DOHH2 (cell line): ENCODE data around the gene ATAD3C.

Experiments
- H3F3A ChIP-seq: fragments of 200-600 bp; sonication (generic), shearing (Covaris generic); 2 replicates; pipeline ENCODE4 v1.6.0; 2016; ENCODE audit warnings: antibody characterized with exemption, mild to moderate bottlenecking; ENCODE audit not compliant: control insufficient read depth, insufficient read depth
- H3K27ac ChIP-seq: fragments of 200-600 bp; sonication (generic); 2 replicates; pipeline ENCODE4 v1.5.1; 2014; ENCODE audit warnings: low read depth, mild to moderate bottlenecking, low read length, moderate library complexity
- H3K27me3 ChIP-seq: fragments of 200-600 bp; sonication (generic); 2 replicates; pipeline ENCODE4 v1.6.1; 2014; ENCODE audit warnings: mild to moderate bottlenecking, low read length, mixed read lengths; ENCODE audit not compliant: control insufficient read depth
- H3K36me3 ChIP-seq: fragments of 200-600 bp; sonication (generic); 2 replicates; pipeline ENCODE4 v1.6.1; 2014; ENCODE audit warnings: mild to moderate bottlenecking, low read length, moderate library complexity, mixed read lengths; ENCODE audit not compliant: control insufficient read depth
- H3K4me1 ChIP-seq: fragments of 200-600 bp; sonication (generic); 2 replicates; pipeline ENCODE4 v1.6.1; 2014; ENCODE audit warnings: mild to moderate bottlenecking, low read length, mixed read lengths; ENCODE audit not compliant: control insufficient read depth
- H3K4me2 ChIP-seq: fragments of 200-600 bp; sonication (generic); 2 replicates; pipeline ENCODE4 v1.6.0; 2014; ENCODE audit warnings: mild to moderate bottlenecking, low read length, moderate library complexity
- H3K4me3 ChIP-seq: fragments of 200-600 bp; sonication (generic); 2 replicates; pipeline ENCODE4 v1.5.1; 2014; ENCODE audit warnings: mild to moderate bottlenecking, low read length, mixed read lengths
- H3K79me2 ChIP-seq: fragments of 200-600 bp; sonication (generic); 2 replicates; pipeline ENCODE4 v1.6.1; 2014; ENCODE audit warnings: mild to moderate bottlenecking, low read length, mixed read lengths; ENCODE audit not compliant: control insufficient read depth
- H3K9me2 ChIP-seq: fragments of 200-600 bp; sonication (generic); replicated peaks from 2 replicates; pipeline ENCODE4 v1.6.1; 2014; ENCODE audit warnings: mild to moderate bottlenecking, low read length, mixed read lengths; ENCODE audit not compliant: control insufficient read depth
- H3K9me3 ChIP-seq: fragments of 200-600 bp; sonication (generic); 2 replicates; pipeline ENCODE4 v1.6.1; 2014; ENCODE audit warnings: antibody characterized with exemption, low read length, mixed read lengths; ENCODE audit not compliant: control insufficient read depth, insufficient read depth
- H4K20me1 ChIP-seq: fragments of 200-600 bp; sonication (generic); 2 replicates; pipeline ENCODE4 v1.6.0; 2014; ENCODE audit warnings: low read depth, mild to moderate bottlenecking, antibody characterized with exemption, low read length, moderate library complexity; ENCODE audit not compliant: control insufficient read depth, insufficient read depth
- EZH2phosphoT487 ChIP-seq: fragments of 200-600 bp; sonication (generic); IDR thresholded peaks from 2 replicates; pipeline ENCODE4 v1.6.1; 2017; ENCODE audit warnings: borderline replicate concordance, mild to moderate bottlenecking, antibody characterized with exemption, low read length, moderate library complexity, mixed read lengths
- TF ChIP-seq, protein P1 (sequence below): fragments of 200-600 bp; sonication (generic); IDR thresholded peaks from one replicate; pipeline ENCODE4 v1.5.1; 2014; ENCODE audit warnings: antibody characterized with exemption, mild to moderate bottlenecking, low read depth, low read length; ENCODE audit not compliant: poor library complexity, severe bottlenecking

ATAD3C gene

DNA sequence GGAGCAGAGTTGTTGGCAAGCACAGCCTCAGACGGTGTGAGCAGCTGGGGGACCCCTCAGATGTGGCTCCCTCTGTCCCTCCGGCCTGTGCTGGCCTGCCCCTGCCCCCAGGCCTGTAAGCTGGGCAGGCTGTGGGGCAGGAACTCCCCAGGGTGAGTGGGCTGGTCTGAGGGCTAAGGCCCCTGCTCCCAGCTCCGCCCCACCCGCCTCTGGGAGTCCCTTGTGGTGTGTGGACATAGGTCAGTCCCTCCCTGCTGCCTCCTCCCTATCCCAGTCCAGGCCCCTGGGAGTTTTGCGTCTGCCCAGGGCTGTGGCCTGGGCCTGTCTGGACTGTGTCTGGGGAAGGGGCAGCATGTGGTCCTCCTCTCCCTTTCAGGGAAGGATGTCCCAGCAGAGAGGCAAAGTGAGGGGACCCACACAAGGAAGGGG is 17.6 kb upstream of the ATAD3C start:
- no peaks in the 10 kb centered on the region for H3K9me2 ChIP-seq
- no peaks in the 10 kb centered on the region for H3K79me2 ChIP-seq
- H3K27ac ChIP-seq: no peak overlapping the region
- H3K36me3 ChIP-seq: no peaks in the 10 kb centered on the region
- 0 out of 2 replicates have a peak, but pooled peaks cover 5% of the 10 kb centered on the region for H3K4me1 ChIP-seq
- no peaks in the 10 kb centered on the region for H3K9me3 ChIP-seq
- no peaks in the 10 kb centered on the region for H4K20me1 ChIP-seq
- H3K27me3 ChIP-seq: peaks cover 40% of the 10 kb centered on the region
- no peak for TF ChIP-seq EZH2phosphoT487
- TF ChIP-seq, protein P1, sequence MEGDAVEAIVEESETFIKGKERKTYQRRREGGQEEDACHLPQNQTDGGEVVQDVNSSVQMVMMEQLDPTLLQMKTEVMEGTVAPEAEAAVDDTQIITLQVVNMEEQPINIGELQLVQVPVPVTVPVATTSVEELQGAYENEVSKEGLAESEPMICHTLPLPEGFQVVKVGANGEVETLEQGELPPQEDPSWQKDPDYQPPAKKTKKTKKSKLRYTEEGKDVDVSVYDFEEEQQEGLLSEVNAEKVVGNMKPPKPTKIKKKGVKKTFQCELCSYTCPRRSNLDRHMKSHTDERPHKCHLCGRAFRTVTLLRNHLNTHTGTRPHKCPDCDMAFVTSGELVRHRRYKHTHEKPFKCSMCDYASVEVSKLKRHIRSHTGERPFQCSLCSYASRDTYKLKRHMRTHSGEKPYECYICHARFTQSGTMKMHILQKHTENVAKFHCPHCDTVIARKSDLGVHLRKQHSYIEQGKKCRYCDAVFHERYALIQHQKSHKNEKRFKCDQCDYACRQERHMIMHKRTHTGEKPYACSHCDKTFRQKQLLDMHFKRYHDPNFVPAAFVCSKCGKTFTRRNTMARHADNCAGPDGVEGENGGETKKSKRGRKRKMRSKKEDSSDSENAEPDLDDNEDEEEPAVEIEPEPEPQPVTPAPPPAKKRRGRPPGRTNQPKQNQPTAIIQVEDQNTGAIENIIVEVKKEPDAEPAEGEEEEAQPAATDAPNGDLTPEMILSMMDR: no peak
- no peak overlapping the region for H3K4me2 ChIP-seq
- H3F3A ChIP-seq: no peaks in the 10 kb centered on the region
- no peak overlapping the region for H3K4me3 ChIP-seq

DNA sequence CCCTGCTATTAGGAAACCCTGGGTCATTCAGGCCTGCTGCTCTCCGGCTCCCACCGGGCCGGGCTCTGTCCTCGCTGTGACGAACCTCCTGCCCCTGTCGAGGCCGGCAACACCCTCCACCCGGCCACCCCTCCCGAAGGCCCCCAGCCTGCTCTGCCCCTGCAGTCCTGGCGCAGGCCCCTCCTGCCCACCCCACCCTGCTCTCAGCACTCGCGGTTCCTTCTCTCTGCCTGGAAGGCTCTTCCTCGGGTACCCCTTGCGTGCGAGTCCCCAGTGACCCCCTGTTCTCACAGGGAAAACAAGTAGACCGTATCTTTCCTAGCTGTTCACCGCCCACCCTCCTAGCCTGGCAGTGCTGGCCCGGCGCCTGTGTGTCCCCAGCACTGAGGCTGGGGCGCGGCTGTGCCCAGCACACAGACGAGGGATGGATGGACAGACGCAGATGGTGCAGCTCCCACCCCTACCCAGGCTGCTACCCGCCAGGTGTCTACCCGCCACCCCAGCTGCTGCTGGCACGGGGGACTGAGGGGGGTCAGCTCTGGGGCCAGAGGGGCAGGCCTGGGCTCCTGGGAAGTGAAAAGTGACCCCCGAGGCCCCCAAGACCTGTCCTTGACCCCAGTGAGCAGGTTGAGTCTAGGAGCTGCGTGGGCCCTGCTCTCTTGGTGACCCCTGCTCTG is 17.1 kb upstream of the ATAD3C start:
- Histone ChIP-seq H3K79me2 (no peaks in the 10 kb centered on the region), H4K20me1 (no peaks in the 10 kb centered on the region), H3K27ac (no peak overlapping the region), H3K36me3 (no peaks in the 10 kb centered on the region), H3K4me3 (no peak overlapping the region), H3K27me3 (peaks cover 40% of the 10 kb centered on the region), H3K9me3 (no peaks in the 10 kb centered on the region), H3K4me2 (no peak overlapping the region), H3F3A (no peaks in the 10 kb centered on the region), H3K9me2 (no peaks in the 10 kb centered on the region), H3K4me1 (0 out of 2 replicates have a peak, but pooled peaks cover 5% of the 10 kb centered on the region)
- TF ChIP-seq EZH2phosphoT487: no peak
- TF ChIP-seq, protein P1: no peak

DNA sequence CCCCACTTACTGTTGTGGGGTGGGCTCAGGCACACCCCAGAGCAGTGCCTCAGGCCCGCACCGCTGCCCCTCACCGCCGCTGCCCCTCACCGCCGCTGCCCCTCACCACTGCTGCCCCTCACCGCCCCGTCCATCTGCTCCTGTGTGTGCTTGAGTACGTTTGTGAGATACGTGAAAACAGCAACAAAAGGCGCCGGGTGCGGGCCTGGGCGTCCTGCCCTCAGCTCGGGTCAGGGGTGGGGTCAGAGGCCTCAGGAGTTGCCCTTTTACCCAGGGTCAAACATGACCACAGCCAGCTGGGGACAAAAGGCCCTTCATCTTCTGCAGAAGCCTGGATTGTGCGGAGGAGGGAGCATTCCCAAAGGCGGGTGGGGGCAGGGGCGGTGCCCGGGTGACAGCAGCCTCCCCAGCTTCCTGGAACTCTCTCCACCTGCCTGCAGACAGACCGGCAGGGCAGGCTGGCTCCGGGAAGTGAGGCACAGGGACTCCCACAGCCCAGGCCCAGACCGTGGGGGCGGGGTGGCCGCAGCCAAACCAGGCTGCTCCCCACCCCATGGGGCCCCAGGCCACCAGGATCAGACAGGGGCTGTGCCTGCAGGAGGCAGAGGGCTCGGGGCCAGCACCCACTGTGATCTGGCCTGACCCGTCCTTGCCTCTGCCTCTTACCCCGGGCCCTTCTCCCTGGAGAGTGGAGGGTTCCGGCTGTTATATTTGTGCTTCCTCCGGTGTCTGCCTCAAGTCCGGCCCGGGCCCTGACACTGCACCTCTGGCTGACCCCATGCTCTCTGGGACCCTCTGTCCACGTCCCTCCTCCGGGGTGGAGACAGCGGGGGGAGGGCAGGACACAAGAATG is 16.3 kb upstream of the ATAD3C start:
- Histone ChIP-seq H3K27ac (no peak overlapping the region), H3K27me3 (peaks cover 40% of the 10 kb centered on the region), H3K9me2 (no peaks in the 10 kb centered on the region), H3K4me2 (no peak overlapping the region), H3K36me3 (no peaks in the 10 kb centered on the region), H3K79me2 (no peaks in the 10 kb centered on the region), H4K20me1 (no peaks in the 10 kb centered on the region), H3K4me3 (no peak overlapping the region), H3K9me3 (no peaks in the 10 kb centered on the region), H3F3A (no peaks in the 10 kb centered on the region), H3K4me1 (0 out of 2 replicates have a peak, but pooled peaks cover 5% of the 10 kb centered on the region)
- no peak for TF ChIP-seq EZH2phosphoT487
- TF ChIP-seq, protein P1: no peak
